SK-N-DZ (cell line): Measurements from ENCODE around the gene NTRK3.

Experiments used
- DNase-seq: peaks from one replicate; pipeline ENCODE4 v3.0.0-alpha.2; 2015; ENCODE audit warnings: low spot score

NTRK3 gene

DNA sequence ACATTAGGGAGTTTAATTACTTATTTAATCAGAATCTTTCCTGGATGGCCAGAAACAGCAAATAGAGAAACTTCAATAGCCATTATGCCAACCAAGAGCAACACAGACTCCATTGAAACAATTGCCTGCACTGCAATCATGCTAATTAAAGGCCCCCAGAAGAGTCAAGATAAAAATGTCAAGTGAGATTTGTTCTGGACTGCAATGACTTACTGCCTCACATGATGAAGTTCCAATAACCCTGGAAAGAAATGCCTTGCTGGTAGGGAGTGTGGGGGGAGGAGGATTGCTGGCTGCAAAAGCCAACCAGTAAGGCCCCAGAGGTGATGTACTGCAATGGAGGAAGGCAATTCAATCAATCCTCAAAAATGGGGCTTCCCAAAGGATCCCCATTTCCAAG, 257.9 kb downstream of the NTRK3 start:
- no peak for DNase-seq

DNA sequence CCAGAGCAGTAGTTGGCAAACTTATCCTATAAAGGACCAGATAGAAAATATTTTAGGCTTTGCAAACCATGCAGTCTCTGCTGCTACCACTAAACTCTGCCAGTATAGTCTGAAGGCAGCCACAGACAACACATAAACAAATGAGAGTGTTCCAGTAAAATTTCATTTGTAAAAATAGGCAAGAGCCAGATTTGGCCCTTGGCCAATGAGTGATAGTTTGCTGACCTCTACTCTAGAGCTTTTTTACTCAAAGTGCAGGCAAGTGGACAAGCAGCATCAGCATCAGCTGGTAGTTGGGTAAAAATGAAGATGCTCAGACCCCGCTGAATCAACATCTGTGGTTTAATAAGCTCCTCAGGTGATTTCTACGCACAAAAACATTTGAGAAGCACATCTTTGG, 269.8 kb downstream of the NTRK3 start:
- no peak for DNase-seq

DNA sequence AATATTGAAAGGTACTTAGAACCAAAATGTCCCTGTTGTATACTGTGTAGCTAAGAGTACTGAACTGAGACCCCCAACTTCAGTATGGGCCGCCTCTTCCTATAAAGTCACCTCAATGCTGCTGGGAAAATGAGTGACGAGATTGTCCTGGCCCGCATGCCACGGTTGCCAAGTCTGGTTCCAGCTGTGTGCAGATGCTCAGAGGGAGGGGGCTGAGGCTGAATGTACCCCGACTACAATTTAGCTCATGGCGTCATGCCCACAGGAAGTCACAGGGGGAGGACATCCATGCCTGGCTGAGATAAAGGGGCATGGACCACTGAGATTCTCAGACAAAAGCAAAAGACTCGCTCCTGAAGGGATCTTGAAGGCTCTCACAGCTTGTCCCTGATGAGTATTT, 271.1 kb downstream of the NTRK3 start:
- DNase-seq: no peak

DNA sequence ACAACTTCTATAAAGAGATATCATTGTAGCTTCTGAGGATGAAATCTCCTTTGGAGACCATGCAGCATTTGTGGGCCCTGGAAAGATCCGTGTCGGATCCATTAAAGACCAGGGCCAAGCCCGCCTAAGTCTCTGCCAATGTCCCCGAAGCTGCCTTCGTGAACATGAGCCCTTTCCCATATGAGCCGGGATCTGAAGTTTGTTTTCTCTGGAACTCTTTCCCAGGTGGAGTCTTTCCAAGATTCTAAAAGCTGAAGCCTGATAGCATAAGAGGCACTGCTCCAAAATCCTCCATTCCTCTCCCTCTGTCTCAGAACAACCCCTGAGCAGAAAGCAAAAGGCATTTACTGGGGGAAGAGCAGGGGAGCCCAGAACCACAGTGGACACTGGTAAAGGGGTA, 274.6 kb downstream of the NTRK3 start:
- DNase-seq: no peak

DNA sequence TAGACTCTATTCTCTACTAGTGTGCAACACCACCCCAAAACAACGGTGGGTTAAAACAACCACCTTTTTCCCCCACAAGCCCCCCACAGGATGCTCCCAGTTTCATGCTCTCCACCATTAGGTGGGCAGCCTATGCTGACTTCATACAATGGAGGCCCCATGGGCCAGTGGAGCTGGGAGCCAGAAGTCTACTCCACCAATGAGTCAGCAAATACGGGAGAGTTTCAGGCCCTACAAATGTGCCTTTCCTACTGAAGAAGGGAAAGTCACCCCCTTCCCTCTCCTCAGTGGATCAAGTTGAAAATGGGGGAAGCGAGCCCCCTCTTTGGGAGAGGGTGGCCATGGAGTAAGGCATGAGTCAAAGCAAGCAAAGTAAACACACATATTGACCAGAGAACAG, 278.6 kb downstream of the NTRK3 start:
- DNase-seq: no peak

DNA sequence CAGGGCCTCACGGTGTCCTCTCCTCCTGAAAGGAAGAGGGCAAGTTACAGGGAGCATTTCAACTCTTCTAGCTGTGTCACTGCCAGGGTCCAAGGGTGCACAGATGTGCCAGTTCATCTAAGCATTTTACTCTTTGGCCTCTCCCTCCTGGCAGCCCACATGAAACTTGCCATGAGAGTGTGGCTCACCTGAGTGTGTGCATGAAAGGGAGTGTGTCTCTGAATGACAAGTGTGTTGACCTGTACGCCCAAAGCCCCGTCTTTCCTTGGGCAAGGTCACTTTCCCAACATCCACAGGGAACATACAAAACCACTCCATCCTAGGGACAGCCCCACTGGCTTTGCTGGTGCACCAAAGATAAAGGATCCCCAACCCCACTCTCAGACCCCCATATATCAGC, 280.0 kb downstream of the NTRK3 start:
- no peak for DNase-seq

DNA sequence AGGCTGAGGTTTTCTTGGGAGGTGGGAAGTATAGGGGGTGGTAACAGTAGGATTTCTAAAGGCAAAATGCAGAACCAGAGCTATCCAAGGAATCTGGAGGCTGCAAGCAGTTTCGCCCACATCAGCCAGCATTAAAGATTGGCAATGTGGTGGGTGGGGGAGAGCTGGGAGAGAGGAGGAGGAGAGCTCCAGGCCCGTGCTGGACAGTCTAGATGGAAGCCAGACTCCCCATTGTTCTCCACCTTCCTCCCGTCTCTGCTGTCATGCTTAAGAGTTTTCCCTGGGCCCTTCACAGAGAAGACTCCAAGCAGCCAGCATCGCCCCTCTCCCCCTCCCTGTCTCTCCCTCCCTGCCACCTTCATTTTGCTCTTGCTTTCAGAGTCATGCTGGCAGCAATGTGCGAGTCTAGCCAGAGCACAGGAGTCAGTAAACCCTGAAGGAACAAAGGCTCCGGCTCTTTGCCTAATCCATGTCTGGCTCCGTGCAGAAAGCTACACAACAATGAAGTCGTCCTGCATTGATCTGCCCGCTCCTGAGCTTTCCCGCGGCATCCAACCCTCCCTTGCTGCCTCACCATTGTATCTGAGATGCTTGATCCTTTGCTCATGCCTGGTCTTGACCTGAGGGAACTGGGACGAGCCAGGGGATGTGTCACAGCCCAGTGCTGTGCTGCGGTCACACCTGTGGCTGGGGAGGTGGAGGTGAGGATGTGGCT, 282.9 kb downstream of the NTRK3 start:
- DNase-seq: no peak

DNA sequence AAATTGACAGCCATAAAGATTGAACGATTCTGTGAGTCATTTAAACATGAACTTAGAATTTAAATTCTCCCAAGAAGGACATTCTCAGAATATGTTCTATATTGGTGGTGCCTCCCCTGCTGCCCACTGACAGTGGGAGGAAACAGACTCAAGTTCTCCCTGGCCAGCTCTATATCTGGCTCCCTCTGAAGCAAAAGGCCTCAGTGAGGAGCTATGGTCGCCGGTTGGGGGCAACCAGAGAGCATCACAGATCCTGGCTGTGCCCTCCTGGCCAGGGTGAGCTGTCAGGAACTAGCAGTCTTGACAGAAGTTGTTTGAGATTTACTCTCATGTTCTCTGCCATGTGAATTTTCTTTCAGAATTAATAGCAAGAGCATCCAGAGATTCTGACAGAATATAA, 285.5 kb downstream of the NTRK3 start:
- DNase-seq: no peak

DNA sequence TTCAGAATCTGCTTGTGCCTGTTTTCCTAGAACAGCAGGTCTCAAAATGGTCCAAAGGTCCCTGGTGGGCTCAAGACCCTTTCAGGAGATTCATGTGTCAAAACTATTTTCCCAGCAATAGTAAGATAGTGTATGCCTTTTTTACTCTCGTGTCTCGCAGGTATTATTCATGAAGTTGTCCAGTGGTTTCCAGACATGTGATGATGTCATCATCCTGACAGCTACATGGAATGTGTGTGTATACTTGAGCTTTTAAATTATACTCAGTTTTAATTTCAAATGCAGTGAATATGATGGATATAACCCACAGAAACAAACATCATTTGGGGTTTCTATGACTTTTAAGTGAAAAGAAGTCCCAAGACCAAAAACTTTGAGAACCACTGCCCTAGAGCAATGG, 288.6 kb downstream of the NTRK3 start:
- no peak for DNase-seq

DNA sequence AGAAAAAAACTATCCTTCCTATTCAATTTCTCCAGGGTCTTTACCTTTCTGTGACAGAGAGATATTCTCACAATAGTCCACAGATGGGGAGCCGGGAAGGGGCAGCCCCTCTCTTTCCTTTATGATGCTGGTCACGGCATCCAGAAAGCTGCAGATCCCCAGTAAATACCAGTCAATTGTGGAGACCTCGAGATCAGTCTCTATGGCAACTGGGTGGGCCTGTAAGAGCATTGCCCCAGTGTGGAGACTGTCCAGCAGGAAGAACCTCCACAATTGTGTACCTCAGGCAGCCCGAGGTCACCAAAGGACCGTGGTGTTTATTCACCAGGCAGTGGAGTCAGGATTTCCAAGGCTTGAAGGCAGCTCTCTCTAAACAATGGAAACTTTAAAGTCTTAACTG, 291.2 kb downstream of the NTRK3 start:
- no peak for DNase-seq

DNA sequence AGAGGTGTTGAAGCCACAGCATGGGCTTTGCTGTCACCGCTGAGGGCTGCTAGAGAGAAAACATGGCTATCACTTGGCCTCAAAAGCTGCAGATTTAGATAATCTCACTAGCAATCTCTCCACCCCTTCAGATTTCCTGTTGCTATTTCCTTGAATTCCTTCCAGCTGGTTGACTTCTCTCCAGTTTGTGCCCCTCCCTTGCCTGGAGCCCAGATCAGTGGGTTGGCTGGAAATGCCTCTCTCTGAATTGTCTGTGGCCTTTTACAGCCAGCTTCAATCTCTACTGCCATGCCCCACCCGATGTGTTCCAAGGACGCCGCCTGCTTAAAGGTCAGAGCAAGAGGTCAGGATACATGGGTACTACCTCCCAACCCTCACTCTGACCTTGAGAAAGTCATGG, 294.1 kb downstream of the NTRK3 start:
- DNase-seq: no peak

DNA sequence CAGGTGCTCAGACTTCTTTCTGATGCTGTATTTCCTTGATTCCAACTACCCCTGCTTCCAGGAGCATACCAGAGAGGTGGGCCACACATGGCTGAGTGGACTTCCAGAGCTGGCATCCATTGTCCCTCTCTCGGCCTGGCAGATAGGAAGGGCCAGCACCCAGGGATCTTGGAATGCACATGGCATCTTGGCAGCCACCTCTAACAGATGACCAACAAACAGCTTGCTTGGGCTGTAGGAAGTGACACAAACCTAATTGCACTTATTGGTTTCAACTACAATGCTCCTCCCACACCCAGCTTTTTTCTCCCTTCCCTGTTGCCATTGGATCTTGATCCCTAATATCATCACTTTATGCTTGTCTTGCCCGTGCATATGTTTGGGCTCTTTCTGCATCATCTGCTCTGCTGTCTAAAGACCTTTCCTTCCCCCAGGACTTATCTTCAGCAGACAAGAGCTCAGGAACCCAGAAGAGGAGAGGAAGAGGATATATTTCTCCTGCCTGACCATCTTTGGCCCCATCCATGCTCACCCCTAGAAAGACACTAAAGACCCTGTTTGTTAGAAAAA, 294.6 kb downstream of the NTRK3 start:
- DNase-seq: no peak

DNA sequence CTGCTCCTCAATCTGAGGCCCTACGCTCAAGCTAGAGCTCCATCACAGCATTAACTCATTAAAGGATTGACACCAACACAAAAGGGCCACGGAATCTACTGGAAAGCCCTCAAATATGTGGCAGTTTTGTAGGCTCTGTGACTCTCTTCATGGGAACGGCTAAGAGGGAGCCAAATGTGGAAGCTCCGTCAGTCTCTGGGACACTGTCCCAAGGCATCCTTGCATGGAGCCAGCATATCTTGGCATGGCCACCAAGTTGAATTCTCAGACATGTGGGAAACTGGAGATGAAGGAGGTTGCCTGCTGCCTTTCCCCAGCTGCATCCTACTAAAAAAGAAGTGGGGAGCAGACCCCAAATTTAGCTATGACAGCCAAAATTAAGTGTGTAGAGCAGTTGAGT, 296.9 kb downstream of the NTRK3 start:
- no peak for DNase-seq

DNA sequence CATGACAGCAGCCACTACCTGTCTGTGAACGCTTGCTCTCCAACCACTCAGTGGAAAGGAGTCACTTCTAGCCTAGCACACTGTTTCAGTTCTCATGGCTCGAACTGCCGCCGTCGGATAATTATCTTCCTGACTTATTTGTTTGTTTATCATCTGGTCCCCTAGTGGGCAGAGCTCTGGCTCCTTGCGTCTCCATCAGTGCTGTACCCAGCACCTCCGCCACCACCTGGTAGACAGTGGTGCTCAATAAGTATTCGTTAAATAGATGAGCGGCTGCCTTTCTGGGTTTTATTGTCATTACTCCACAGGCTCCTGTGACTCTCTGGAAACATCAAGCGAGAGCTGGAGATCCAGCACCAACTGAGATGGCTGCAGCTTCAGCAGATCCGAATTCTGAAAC, 297.5 kb downstream of the NTRK3 start:
- DNase-seq: peak; percentile 44

DNA sequence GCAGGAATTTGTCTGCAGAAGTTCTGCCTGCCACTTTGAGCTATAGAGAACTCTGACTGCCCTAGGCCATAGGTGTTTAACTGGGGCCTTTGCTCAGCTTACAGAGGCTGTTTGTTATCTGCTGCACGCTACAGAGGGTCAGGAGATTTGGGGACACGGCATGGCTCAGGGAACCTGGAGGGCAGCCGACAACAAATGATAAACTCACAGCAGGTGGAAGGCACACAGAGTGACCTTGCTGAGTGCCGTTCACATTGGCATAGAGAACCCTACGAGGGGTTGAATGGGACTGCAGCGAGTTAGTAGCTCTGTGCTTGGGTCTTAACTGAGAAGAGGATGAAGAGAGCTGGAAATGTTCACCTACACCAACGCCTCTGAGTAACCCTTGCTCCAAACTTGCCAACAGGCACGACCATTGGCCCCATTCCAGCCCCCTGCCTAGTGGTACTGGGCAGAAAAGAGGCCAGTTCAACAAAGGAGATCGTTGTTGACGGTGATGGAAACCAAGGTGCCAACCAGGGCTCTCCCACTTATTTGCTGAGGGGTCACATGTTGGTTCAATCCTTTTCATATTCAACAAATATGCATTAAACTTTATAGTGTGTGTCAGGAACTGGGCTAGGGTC, 301.1 kb downstream of the NTRK3 start:
- no peak for DNase-seq

DNA sequence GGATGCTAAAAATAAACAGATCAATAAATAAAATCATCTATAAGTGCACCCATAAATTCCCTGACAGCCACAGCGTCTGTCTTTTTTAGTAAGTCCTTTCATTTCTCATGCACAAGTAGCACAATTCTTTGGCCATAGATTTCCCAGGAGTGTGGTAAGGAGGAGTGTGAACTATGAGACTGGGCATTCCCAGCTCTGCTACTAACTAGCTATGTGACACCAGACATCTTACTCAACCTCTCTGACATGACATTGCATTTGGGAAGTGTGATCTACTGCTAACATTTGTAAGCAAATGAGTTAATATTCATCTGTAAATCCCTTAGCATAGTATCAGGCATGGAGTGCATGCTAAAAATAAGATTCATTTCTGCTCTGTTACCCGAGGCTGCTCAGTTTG, 301.7 kb downstream of the NTRK3 start:
- no peak for DNase-seq

DNA sequence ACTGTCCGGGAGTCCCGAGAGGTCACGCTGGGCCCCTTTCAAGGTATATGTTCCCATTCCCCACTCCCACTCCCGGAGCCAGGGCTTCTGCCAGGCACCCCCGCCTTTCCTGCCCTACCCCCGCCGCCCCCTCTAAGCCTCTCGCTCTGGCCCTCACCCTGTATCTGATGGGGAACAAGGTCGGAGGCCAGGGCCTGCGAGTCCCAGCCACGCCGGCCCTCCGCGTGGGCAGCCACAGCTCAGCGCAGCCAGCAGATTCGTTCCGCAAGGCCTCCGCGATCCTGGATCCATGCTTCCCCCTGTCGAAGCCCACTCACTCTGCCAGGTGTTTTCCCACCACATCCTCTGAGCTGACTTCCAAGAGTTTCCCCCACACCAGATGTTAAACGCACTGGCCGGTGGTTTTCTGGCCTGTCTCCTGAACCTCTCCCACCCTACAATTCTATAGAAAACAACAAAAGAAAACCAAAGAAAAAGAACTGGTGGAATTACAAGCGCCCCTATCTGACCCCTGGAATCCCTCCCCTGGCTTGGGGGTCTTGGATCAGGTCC, 303.7 kb downstream of the NTRK3 start:
- no peak for DNase-seq

DNA sequence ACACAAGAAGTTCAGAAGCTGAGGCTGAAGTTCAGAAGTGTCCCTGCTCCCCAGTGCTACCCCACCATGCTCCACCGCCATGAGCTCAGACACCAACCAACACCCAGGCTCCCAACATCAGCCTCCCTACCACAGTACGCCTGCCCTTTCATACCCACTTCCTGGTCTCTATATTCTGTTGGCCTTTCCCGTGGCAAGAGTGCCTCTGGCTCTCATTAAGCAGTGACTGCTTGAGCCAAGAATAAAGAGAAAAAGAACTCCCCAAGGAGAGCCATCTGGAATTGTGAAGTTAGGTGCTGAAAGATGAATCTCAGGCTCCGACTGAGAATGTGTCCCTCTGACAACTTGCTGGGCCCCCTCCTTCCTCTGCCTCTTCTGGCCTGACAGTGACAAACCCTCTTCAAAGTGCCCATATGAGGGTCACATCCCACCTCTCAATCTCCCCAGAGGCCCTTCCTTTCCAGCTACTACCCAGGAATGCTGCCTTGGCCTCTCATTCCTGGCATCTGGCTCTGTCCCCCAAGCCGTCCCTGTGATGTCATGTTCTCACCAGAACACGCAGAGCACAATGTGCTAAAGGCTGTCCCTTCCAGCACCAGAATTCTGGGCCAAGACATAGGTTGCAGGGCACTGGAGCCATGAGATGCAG, 306.8 kb downstream of the NTRK3 start:
- no peak for DNase-seq

DNA sequence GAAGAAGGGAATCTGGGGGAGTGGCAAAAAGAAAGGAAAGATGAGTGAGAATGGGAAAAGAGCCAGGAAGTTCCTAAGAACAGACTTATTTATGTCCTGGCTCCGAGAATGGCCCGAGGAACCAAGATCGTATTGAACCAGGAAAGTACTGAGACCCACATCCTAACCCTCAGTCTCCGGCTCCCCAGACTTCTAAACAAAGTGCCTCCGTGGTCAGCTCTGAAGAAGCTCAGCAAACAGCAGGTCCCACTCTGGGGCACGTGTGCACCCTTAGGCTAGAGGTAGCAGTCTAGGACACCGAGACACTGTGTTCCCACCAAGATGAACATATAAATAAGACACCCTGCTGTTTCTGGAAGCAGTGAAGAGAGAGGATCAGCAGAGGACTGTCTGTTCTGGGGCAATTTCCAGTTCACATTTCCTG, 307.4 kb downstream of the NTRK3 start:
- DNase-seq: no peak

DNA sequence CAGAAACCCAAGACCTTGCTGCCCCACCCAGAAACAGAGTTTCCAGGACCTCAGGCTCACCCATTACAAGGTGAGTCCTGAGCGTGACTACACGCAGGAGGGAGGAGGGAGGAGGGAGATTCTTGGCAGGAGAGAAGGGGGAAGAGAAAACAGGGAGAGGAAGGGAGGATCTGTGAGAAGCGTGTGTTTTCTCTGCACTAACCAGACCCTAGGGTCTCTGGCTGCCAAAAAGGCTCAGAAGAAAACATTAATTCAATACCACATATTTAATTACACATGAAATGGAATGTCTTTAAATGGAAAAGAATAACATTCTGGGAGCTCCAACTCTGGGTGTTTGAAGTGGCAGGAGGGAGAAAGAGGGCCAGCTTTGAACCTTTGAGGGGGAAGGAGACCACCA, 309.0 kb downstream of the NTRK3 start:
- DNase-seq: no peak

DNA sequence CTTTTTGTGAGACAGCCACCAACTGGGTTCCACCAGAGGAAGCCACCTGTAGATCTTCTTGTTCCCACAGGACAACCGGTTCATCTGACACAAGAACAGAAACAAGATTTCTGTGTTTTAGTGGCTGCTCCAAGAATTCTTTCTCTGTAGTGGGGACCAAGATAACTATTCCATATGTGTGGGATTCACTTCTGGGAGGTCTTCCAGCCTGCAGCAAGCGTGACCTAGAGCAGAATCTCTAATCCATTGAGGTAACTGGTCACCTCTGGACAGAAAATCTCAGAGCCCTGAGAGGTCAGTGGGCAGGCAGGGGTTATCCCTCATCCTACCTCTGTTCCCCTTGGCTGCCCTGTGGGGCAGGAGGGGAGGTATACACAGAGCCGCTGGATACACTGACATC, 311.3 kb downstream of the NTRK3 start:
- DNase-seq: no peak

DNA sequence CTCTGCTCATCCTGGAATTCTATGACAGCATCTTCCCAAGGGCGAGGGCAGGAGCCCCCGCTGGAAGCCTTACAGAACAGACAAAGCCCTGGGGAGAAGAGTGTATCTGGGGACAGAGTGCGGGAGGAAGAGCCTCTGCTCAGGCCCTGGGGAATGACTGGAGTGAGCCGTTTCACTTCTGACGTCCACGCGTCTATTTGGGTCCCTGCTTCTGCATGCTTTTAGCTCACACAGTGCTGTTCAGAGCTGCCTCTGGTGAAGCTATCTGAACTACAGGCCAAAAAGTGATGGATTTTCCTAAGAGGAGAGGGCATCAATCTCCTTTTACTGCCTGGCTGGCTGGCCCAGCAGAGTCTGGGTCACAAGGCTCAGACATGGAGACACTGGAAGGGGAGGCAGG, 311.8 kb downstream of the NTRK3 start:
- DNase-seq: no peak

DNA sequence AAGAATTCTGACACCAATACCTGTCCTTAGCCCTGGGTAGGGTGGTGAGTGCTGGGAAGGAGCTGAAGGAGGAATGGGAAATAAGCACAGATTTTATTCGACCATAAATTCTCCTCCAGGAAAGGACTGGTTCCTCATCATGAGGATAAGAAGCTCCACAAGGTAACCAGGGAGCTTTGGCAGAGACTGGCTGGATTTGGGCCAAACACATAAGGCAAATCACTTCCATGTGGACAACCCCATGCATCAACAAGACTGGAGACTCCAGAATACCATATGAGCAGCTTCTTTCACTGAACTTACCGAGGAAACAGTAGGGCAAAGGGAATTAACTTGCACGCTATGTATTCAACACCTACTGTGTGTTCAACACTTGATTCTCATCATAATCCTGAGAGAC, 312.5 kb downstream of the NTRK3 start:
- DNase-seq: no peak
